SW 1271 (cell line): Measurements from ENCODE around the gene TDO2.
"Not testable (repeated sequence)": the region's sequence is repeated elsewhere in the genome, so short reads cannot be mapped to it uniquely, and the experiment has no call there.

Source experiments
- DNase-seq, 2 experiments: peaks; one replicate each; lab custom pipeline; 2025; lab: John Stamatoyannopoulos, UW

The TDO2 gene

DNA sequence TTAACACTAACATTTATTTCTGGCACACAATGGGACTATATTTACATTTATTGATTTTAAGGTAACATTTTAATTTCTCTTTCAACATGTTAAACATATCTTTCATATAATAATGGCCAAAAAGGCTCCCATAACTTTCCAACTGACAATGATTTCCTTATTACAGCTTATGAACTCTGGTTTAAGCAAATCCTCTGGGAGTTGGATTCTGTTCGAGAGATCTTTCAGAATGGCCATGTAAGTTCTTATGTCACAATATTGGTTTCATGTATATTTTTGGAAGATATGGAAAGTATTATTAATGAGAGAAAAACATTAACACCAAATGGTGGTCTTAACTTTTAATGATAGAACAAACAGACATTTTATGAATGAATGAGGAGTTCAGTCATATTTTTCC, 4.1 kb downstream of the TDO2 start:
- no peak for DNase-seq

DNA sequence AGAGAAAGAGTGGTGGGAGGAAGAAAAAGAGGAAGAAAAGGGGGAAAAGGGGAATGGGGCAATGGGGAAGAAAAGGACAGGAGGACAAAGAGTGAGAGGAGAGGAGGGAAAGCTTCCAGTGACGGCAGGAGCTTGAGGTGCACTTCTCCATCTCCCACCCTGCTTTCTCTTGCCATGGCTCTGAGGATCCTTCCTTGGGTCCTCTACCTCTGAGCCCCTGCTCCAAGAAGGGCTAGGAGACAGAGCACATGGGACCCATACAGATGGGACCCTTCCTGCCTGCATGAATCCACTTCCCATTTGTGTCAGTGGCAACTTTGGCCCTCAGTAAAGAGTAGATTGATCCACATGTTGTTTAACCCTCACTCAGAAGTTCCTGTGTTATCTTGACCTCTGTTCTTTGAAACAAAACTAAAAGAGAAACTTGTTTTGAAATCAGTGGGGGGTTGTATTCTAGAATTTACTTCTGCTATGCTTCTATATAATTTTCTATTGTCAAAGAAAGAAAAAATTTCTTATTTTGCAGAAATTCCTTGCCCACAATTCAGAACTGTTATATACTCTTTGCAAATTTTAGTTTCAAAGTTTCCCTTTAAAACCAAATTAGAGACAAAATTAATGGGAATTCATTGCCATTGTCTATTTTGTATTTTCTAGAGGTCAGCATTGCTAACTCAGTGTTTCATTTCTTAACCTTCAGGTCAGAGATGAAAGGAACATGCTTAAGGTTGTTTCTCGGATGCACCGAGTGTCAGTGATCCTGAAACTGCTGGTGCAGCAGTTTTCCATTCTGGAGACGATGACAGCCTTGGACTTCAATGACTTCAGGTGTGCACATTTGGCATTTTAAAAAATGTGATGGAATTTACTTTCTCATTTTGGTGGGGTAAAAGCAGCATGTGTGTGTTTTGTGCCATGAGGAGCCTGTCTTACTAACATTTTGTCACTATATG, 5.0 kb downstream of the TDO2 start:
- no peak for DNase-seq

- DNase-seq = no peak
Observed at GRCh38 chr4:155909615-155910226, 6.2 kb downstream of the TDO2 start.

GRCh38 chr4:155911905-155912304, 8.4 kb downstream of the TDO2 start:
- DNase-seq = no peak

DNA sequence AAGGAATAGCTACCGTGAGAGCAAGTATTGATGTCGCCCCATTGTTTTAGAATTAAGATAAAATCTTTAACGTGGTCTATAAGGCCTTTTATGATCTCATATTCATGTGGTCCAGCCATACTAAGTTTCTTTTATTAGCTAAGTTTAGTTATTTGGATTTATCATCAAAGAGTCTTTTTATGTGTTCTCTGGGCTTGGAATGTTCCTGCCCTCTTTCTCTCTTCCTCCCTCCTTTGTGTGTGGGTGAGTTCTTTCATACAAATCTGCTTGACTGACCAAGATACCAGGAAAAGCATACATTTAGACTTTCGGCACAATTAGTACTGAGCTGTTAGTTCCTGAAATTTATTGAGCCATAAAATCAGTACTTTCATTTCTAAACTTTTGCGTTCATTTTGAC, 11.3 kb downstream of the TDO2 start:
- no peak for DNase-seq

GRCh38 chr4:155921597-155921996, 18.1 kb downstream of the TDO2 start:
- no peak for DNase-seq

DNA sequence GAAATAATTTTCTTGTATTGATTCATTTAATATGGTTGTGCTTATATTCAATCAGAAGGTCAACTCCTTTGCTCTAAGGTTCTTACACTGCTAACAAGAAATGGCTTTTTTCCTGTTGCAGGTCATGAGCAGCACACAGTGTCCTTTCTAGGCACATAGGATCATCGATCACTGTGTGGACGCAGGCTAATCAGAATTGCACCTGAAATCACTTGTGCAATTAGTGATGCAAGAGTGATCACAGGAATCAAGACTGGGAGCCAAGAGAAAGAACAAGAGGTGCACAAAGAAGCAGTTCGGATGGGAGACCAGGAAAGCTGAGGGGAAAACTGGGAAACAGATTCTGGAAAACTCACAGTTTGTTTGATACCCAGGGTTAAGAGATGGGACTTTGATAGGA, 21.1 kb downstream of the TDO2 start:
- DNase-seq = no peak

DNA sequence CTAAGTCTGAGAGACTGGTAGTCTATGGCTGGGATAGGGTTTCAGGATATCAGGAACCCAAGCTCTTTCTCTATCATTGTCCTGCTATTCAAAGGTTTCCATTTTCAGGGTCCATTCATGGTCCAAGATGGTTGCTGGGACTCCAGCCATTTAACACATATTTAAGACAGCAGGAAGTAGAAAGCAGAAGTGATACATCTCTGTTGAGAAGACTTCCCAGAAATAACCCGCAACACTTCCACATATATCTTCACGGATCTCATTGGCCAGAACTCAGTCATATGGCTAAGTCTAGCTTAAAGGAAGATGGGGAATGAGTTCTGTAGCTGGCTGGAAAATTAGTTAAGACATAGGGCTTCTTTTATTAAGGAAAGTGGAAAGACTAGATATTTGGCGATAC, 26.3 kb downstream of the TDO2 start:
- no peak for DNase-seq

DNA sequence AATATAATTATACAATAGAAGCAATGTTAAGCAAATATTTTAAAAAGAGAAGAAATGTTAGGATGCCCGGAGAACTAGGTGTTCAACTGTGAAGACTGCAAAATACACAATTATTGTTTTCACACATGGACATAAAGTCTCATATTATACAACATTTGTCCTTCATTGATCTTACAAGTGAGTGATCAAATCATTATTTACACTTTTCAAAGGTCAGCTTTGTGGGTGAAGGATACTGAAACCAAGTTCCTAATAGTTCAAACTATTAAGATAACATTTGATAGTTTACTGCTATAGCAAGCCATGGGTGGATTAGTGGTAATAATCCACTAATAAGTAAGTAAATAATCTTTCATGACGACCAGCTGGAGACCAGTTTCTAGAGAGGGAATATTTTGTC, 26.8 kb downstream of the TDO2 start:
- no peak for DNase-seq

- no peak for DNase-seq
Observed at GRCh38 chr4:155931634-155932033, 28.1 kb downstream of the TDO2 start.

- not testable (repeated sequence) for DNase-seq
Observed at GRCh38 chr4:155934634-155935033, 31.1 kb downstream of the TDO2 start.

DNA sequence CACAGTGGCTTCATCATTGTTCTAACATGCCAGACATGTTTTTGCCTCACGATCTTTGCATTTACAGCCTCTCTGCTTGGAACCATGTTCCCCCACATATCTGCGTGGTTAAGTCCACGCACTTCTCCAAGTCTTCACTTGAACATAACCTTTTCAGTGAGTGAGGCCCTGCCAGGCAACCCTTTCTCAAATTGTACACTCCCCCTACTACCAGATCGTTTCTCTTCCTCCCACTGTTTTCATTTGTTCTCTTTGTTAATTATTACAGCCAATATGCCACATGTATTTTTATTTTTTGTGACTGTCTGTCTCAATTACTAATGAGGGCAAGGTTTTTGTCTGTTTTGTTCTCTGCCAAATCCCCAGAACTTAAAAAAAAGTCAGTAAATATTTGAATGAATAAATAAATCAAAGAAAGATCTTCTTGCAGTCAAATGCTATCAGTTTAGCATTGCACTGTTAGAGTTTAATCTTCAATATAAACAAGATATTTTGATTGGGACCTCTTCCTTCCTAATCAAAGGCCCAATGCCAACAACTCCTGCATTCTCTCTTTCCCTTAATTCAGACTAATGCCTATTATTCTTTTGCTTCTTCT, 32.0 kb downstream of the TDO2 start:
- no peak for DNase-seq

DNA sequence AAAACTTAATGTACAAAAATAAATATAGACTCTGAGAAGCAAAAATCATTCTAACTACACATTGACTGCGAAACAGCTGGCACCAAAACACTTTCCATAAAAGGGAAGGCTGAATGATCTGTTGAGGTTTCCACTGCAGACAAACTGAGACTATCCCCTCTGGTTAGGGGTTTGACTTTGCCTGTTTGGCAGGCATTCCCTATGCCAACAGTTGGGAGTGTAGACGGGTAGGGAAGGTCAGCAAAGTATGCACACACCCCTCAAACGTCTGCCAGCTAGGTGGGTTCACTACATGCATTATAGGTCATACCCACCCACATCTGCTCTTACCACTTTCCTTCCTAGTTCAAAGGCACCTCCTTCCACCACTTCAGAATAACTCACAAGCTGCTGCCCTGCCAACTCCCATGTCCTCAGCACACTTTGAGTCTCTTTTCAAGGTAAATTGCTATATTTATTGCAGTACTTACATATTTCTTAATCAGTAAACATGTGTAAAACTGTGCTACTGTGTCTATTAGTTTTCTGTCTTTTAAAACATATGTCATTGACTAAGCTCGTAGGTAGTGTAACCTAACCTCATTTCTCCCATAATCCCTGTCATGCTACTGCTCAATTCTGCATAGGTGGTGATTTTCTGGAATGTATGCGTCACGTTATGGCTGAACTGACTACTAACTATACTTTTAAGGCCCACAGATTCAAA, 37.7 kb downstream of the TDO2 start:
- no peak for DNase-seq

DNA sequence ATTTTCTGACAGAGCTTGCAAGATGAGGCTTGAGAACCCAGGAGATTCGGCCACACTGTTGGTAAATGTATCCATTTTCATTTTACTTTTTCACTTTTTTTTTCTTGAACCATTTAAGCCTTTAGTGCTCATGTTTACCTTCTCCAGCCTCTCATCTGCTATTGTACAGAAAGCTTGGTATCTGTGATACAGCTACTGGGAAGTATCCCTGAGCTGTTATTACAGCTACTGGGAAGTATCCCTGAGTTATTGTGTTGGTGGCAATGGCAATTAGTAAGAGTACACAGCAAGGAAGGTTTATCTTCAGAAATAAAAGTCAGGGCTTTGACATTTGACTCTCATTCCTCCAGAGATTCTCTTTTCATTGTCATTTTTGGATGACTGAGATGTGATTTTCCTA, 38.3 kb downstream of the TDO2 start:
- no peak for DNase-seq

DNA sequence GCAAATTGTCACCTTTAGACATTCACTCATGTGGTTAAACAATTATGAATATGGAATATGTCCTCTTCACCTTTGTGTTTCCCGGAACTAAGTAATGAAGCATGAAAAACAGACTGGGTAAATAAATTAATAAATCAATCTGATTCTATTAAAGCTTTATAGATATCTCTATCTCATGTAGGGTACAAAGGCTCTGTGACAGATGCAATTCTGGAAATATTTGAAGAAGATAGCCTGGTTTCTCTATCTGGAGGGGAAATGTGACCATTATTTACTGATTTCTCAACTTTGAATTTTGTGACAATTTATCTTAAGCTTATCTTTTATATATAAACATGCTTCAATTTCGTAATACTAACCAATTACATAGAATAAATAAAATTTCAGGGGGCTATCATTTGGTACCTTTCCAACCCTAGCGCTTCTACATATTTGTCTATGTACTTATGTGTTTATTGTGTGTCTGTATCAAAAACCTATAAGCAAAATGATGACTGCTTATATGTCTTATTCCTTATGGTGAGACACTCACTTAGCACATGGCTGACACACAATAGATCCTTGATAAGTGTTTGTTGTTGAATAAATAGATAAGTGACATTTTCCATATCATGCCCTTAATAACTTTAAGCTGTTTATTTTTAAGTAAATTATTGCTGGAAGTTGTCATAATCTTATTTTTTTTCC, 40.3 kb downstream of the TDO2 start:
- DNase-seq = no peak

- DNase-seq = no peak
Observed at GRCh38 chr4:155944516-155944915, 41.0 kb downstream of the TDO2 start.

- no peak for DNase-seq
Observed at GRCh38 chr4:155946486-155946885, 43.0 kb downstream of the TDO2 start.

DNA sequence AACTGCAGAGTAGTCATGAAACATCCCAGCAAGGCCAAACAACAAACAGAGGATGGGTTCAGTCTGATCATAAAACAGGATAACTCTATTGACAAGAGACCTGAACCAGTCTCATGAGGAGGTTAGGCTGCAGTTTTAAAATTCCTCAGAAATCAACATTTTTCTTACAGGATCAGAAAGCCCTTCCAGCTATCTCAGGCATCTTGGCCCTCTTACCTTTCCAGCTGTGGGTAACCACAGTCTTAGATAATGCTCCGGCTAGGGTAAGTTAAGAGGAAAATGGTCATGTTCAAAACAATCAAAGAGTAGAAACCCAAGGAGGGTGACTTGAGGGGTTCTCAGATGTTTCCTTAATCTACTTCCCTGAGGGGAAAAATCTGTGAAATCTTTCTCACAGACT, 45.0 kb downstream of the TDO2 start:
- DNase-seq = no peak

- DNase-seq = no peak
Observed at GRCh38 chr4:155950461-155950860, 47.0 kb downstream of the TDO2 start.

DNA sequence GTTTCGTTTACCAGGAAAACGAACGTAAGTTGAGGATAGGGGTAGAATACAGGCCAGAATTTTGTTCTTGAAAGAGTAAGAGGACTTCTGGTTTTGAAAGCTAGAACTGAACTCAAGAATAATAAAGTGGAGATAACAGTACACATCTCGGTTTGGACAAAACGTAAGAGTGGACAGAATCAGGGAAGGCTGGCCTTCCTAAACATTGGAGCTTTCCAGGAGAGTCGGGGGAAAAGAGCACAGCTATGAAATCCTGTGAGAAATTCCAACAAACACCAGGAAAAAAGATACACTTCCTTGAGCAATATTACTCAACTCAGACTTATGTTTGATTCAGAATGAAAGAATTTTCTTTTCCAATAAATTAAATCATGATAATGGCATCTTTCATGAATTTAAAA, 49.0 kb downstream of the TDO2 start:
- DNase-seq = no peak

- DNase-seq = peak; percentile 25 to 57
Observed at GRCh38 chr4:155953151-155954117, 49.9 kb downstream of the TDO2 start, which contains the start of gene CTSO. TSS of gene CTSO (minus strand) at chr4:155953866. CDS start at chr4:155953847, 19 bp downstream.
